SIG-M5 treated with dmso at 0.1 percent for 504 hours (cell line): ENCODE data around the gene ZGPAT.

Source experiments
- DNase-seq: peaks from one replicate; lab custom pipeline; 2025; ENCODE audit not compliant: unreplicated experiment; lab: John Stamatoyannopoulos, UW

ZGPAT gene

DNA sequence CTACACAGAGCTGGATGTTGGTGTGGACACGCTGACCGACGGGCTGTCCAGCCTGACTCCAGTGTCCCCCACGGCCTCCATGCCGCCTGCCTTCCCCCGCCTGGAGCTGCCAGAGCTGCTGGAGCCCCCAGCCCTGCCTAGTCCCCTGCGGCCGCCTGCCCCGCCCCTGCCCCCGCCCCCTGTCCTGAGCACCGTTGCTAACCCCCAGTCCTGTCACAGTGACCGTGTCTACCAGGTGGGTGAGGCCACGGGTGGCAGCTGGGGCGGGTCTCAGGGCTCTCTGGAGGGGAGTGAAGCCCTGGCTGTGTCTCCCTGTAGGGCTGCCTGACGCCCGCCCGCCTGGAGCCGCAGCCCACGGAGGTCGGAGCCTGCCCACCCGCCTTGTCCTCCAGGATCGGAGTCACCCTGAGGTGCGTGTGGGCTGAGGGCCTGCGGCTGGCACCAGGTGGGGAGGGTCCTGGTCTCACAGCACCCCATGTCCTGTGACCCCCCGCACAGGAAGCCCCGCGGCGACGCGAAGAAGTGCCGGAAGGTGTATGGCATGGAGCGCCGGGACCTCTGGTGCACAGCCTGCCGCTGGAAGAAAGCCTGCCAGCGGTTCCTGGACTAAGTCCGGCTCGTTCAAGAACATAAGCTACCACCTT is 34.7 kb downstream of the ZGPAT start:
- no peak for DNase-seq

GRCh38 chr20:63743210-63743970 is 35.6 kb downstream of the ZGPAT start:
- DNase-seq, result no peak

- no peak for DNase-seq
Measured at GRCh38 chr20:63744158-63744557, 36.3 kb downstream of the ZGPAT start.

DNA sequence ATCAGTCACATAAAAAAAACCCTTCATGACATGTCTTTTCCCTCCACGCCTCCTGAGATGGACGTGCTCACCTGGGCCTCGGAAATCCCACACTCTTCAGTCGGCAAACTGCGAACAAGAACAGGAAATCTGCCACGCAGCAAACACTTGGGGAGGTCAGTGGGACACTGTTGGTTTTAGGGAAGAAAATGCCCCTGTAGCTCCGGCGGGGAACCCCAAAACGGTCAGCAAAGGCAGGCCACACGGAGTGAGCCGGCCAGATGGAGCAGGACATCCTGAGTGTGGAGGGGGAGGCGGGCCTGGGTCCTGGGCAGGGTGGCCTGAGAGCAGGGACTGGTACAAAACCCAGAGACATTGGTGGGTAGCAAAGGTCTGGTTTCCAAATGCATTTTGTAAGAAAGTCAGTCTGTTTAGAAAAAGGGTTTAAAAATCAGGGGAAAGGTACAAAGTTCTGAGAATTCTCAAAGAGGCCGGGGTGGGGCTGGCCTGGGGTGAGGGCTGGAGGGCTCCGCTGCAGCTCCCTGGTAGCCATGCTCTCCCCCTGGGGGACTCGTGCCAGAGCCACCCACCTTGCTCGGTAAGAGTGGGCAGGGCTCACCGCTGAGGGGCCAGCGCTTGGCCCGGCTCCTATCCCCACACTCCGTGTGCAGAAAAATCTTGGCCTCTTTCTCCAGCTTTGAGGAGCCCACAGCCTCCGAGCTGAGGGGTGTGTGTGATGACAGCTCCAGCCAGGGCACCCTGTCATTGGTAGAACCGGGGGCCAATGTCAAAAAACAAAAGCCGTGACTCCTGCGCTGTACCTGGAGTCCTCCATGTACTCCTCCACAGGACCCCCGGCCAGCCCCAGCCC is 37.0 kb downstream of the ZGPAT start:
- DNase-seq, result no peak

GRCh38 chr20:63745424-63745805 is 37.6 kb downstream of the ZGPAT start:
- DNase-seq, result no peak

DNA sequence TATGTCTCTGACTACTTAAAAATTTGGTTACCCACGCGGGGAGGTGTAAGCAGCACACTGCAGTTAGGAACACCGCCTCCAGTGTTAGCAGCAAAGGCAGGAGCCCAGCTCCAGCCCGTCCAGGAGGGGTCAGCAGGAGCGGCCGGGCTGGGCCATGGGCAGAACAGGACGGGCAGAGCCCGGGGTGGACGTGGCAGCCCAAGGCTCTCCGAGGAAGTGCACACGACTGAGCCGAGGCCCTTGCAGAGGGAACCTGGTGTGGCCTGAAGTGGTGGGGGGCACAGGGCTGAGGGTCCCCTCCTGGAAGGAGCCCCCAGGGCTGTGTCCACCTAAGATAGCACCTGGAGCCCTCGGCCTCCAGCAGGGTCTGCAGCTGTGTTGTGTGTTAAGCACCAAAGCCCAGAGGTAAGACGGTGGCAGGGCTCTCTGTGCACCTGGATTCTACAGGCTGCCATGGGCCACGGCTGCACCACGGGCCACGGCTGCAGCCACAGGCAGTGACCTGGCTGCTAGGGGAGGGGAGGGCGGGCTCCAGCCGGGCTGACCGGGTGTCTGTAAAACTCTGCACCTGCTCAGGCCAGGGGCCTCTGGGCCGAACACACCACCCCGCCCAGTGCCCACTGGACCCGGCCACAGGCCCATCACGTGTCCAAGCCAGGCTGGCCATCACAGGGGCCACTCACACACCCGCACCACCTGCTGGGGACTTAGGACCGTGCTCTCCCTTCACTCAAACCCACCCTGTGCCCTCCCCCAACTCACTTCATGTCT is 38.3 kb downstream of the ZGPAT start:
- no peak for DNase-seq

DNA sequence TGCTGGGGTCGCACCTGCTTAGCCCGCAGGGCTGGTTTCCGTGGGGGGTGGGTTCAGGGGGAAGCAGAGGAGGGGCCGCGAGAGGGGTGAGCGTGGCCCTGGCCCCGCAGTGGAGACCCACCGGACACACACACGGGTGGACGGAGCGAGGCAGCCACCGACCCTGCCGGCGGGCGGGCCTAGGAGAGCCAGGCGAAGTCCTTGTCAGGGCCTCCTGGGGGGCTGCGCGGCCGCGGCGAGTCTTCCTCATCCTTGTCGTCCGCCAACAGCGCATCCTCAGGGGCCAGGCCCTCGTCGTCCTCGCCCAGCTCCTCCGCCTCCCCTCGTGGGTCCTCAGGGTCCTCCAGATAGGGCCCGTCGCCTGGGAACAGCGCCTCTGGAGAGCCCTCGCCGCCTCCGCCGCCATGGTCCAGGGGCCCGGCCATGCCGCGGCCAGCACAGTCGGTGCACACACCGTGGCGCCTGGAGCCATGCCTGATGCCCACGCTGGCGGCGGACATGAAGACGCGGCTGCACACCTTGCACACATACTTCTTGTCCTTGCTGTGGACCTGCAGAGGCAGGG is 39.0 kb downstream of the ZGPAT start:
- no peak for DNase-seq

DNA sequence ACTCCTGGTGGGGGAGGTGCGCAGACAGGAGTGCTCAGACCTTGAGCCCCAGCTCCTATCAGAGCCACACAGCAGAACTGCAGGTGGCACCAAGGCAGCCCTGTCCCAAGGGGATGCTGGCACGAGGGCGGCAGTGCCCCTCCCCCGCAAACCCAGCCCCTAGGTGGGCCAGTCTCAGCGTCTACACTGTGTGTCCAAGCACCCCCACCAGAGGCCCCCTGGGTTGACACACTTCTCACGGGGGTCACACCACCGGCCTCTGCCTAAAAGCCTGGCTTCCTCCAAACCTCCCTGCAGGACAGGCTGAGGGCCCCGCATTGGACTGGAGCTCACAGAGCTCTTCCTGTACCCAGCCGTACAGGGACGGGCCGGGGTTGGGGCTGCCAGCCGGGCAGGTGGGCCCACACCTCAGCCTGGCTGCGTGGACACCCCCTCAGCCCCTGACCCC is 39.8 kb downstream of the ZGPAT start:
- no peak for DNase-seq

- no peak for DNase-seq
Measured at GRCh38 chr20:63748070-63748933, 40.5 kb downstream of the ZGPAT start.

- DNase-seq, result no peak
Measured at GRCh38 chr20:63748934-63749270, 41.1 kb downstream of the ZGPAT start.

DNA sequence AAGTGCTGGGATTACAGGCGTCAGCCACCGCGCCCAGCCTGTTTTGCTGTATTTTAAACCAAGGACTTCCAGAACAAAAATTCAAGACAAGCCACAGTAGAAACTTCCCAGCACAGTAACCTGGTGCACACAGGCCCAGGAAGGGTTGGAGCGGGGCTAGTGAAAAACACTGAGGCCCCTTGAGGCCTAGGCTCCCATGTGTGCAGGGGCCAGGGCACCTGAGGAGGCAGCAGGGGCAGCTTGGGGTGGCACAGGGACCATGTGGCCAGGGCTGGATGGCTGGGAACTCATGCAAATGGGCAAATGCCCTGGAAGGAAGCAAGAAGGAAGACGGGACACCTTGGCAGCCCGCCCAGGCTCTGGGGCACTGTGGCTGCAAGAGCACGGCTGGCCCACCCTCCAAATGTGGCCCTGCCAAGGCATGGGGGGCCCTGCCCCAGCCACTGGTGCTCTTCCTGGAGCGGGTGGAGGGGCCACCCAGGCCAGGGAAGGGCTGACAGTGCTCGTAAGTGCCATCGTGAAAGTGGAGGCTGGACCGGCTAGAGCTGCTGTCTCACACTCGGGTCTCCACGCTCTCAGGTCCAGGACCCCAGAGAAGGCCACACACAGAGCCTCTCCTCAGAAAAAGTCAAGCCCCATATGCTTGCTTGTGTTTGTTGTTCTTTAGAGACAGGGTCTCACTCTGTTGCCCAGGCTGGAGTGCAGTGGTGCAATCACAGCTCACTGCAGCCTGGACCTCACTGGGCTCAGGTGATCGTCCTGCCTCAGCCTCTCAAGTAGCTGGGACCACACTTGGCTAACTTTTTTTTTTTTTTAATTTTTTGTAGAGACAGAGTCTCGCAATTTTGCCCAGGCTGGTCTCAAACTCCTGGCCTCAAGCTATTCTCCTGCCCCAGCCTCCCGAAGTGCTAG is 42.0 kb downstream of the ZGPAT start:
- no peak for DNase-seq

GRCh38 chr20:63750807-63751470 is 43.1 kb downstream of the ZGPAT start:
- no peak for DNase-seq

GRCh38 chr20:63751471-63752271 is 43.8 kb downstream of the ZGPAT start:
- no peak for DNase-seq

DNA sequence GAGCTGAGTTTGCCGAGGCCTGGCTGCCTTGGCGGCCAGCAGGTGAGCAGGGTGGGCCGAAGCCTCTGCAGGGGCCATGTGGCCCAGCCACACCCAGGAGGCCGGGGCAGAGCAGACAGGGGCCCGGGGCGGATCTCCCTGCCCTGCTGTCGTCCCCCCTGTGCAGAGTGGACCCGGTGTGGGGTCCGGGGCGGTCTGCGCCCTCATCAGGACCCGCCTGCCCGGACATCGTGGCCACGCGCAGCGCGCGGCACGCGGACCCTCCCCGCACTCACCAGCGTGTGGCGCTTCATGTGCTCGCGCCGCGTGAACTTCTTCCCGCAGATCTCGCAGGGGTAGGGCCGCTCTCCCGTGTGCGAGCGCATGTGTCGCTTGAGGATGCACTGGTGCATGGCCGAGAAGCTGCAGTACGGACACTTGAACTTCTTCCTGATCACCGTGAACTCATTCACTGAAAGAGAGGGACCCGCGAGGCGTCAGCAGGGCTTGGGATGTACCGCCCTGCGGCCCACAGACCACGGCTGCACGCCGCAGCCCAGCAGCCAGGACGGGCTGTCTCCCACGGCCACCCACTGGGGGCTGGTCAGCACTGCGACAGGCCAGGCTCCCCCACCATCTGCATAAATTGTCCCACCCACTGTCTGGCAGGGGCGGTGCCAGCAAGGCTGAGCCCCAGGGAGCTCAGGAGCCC is 44.7 kb downstream of the ZGPAT start:
- DNase-seq, result no peak

DNA sequence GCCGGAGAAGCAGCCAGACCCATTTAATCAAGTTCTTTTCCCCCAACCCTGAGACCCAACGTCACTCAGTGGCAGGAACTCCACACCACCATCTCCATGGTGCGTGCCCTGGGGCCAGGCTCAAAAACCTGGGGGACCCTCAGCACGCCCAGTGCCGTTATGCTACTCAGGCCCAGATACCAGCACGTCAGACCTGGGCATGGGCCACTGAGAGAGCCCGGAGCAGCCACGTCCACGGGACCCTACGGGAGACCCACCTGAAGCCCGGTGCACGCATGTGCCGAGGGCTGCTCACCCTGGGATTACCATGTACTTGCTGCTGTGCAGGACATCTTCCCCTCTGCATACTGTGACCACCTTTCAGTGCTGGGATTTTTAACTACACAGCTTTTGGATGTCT is 45.5 kb downstream of the ZGPAT start:
- DNase-seq, result no peak

DNA sequence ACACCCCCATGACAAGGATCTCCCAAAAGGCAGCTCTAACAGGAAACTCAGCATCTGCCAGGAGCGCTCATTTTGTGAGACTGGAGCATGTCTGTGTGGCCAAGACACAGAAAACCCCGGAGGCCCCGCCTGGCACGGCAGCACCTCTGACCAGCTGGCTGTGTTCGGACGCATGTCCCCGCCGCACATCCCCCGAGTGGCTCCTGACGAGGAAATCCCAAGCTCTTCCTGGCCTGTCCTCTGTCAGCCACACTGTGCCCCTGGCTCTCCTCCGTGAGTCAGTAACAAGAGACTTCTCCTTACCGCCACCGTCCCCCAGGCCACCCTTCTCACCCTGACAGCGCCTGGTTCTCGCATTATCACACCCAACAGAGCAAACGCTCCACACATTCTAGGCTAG is 46.2 kb downstream of the ZGPAT start:
- no peak for DNase-seq
